CD14-positive monocyte (primary cell): ENCODE results near the gene SEC16B. TPM values are rescaled to one million over a fixed set of nuclear protein-coding genes. Genes with fewer than 3 reads are reported as not detected.

Experiments
- DNase-seq, 3 donors: peaks; one replicate each; pipeline ENCODE4 v3.0.0-alpha.2; 2011 to 2022
- H2AFZ ChIP-seq: 2 replicates; pipeline ENCODE4 v1.6.0; 2012; ENCODE audit warnings: mild to moderate bottlenecking, low read depth, low read length, inconsistent platforms; ENCODE audit not compliant: insufficient read depth, poor library complexity, severe bottlenecking
- H3K27ac ChIP-seq, 2 donors: 1 replicate in 1 of 2; 2 replicates in 1 of 2; pipeline ENCODE4 v1.5.1; 2012 to 2013; ENCODE audit warnings: low read length in 2 of 2, control low read depth in 1 of 2, inconsistent platforms in 1 of 2, low read depth in 1 of 2, mild to moderate bottlenecking in 1 of 2
- H3K27me3 ChIP-seq, 2 donors: one replicate each; pipeline versions ENCODE4 v1.6.0 to v1.6.1; 2011 to 2013; ENCODE audit warnings: low read length in 2 of 2; ENCODE audit not compliant: control insufficient read depth in 2 of 2, insufficient read depth in 2 of 2
- H3K36me3 ChIP-seq, 2 donors: replicated peaks in 1 of 2; 1 replicate in 1 of 2; 2 replicates in 1 of 2; pipeline versions ENCODE4 v1.5.1 to v1.6.1; 2012 to 2013; ENCODE audit warnings: low read length in 2 of 2, control low read depth in 1 of 2, inconsistent platforms in 1 of 2, mild to moderate bottlenecking in 1 of 2; ENCODE audit not compliant: insufficient read depth in 2 of 2, control insufficient read depth in 1 of 2
- H3K4me1 ChIP-seq, 2 donors: 1 replicate in 1 of 2; 2 replicates in 1 of 2; pipeline versions ENCODE4 v1.5.1 to v1.6.1; 2012 to 2013; ENCODE audit warnings: low read length in 2 of 2, control low read depth in 1 of 2, inconsistent platforms in 1 of 2, mild to moderate bottlenecking in 1 of 2, moderate library complexity in 1 of 2; ENCODE audit not compliant: insufficient read depth in 2 of 2, control insufficient read depth in 1 of 2
- H3K4me2 ChIP-seq: replicated peaks from 2 replicates; pipeline ENCODE3; 2012; ENCODE audit warnings: low read length, moderate library complexity, mild to moderate bottlenecking; ENCODE audit not compliant: poor library complexity, severe bottlenecking; ENCODE audit errors: extremely low read depth
- H3K4me3 ChIP-seq, 3 experiments: fragments of 200-600 bp in 1 of 3; sonication (generic) in 1 of 3; replicated peaks in 1 of 3; 1 replicate in 2 of 3; 2 replicates in 1 of 3; pipeline ENCODE4 v1.5.1; 2011 to 2013; ENCODE audit warnings: low read length in 3 of 3, mild to moderate bottlenecking in 3 of 3, control low read depth in 2 of 3, low read depth in 2 of 3, inconsistent platforms in 1 of 3, moderate library complexity in 1 of 3
- H3K79me2 ChIP-seq: 2 replicates; pipeline ENCODE4 v1.6.0; 2012; ENCODE audit warnings: mild to moderate bottlenecking, control low read depth, inconsistent platforms, low read length, moderate library complexity; ENCODE audit not compliant: insufficient read depth
- H3K9ac ChIP-seq: 2 replicates; pipeline ENCODE4 v1.6.0; 2017; ENCODE audit warnings: low read length, mild to moderate bottlenecking; ENCODE audit not compliant: insufficient read depth, poor library complexity, severe bottlenecking
- H3K9me3 ChIP-seq, 2 donors: replicated peaks in 1 of 2; 1 replicate in 1 of 2; 2 replicates in 1 of 2; pipeline versions ENCODE4 v1.5.1 to v1.6.1; 2012 to 2013; ENCODE audit warnings: low read length in 2 of 2, control low read depth in 1 of 2; ENCODE audit not compliant: control insufficient read depth in 1 of 2, insufficient read depth in 1 of 2
- H4K20me1 ChIP-seq: 2 replicates; pipeline ENCODE4 v1.6.0; 2012; ENCODE audit warnings: mild to moderate bottlenecking, low read length, control low read depth, moderate library complexity; ENCODE audit not compliant: insufficient read depth
- H3K27ac Mint-ChIP-seq, 7 donors: one replicate each; pipeline ENCODE4 v1.8.0; 2020; ENCODE audit warnings: mild to moderate bottlenecking in 7 of 7, mixed read lengths in 7 of 7, moderate library complexity in 6 of 7, inconsistent platforms in 2 of 7
- H3K27me3 Mint-ChIP-seq, 3 donors: one replicate each; pipeline ENCODE4 v1.8.0; 2021 to 2022; ENCODE audit warnings: low read depth in 3 of 3, mild to moderate bottlenecking in 3 of 3, mixed read lengths in 3 of 3, moderate library complexity in 3 of 3, inconsistent platforms in 1 of 3
- H3K36me3 Mint-ChIP-seq, 2 donors: one replicate each; pipeline ENCODE4 v1.8.0; 2020; ENCODE audit warnings: mixed read lengths in 2 of 2, inconsistent platforms in 1 of 2, mild to moderate bottlenecking in 1 of 2
- H3K4me1 Mint-ChIP-seq: one replicate; pipeline ENCODE4 v1.8.0; 2020; ENCODE audit warnings: mild to moderate bottlenecking, mixed read lengths
- H3K4me3 Mint-ChIP-seq, 2 donors: one replicate each; pipeline ENCODE4 v1.8.0; 2020; ENCODE audit warnings: mild to moderate bottlenecking in 2 of 2, mixed read lengths in 2 of 2, moderate library complexity in 1 of 2
- H3K9me3 Mint-ChIP-seq, 7 donors: one replicate each; pipeline ENCODE4 v1.8.0; 2020 to 2022; ENCODE audit warnings: mixed read lengths in 7 of 7, mild to moderate bottlenecking in 6 of 7, moderate library complexity in 6 of 7, inconsistent platforms in 2 of 7
- WGBS: methylation state at CpG from one replicate; pipeline ENCODE4 v1.1.5; 2013; ENCODE audit warnings: missing lambda C conversion rate; ENCODE audit not compliant: insufficient coverage; 5-methylcytosine and 5-hydroxymethylcytosine counted together
- intact Hi-C, 2 donors: fragments of 100-400 bp; cut with micrococcal nuclease; formaldehyde crosslinking; loops; one replicate each; pipeline versions ENCODE4 v1.15.0 to v1.15.1; 2023
- polyA plus RNA-seq, 3 donors: library from polyadenylated mRNA; depleted of rRNA in 1 of 3; unstranded in 2 of 3; stranded (reverse) in 1 of 3; fragments of 300-500 nt in 2 of 3; fragments of >200 nt in 1 of 3; fragmentation: Illumina TruSeq in 2 of 3; gene quantifications; 1 replicate in 2 of 3; 2 replicates in 1 of 3; pipeline ENCODE4 v1.2.3, GENCODE V29; 2012 to 2021
- TF ChIP-seq, protein P1 (sequence below): fragments of 200-600 bp; IDR thresholded peaks from one replicate; pipeline ENCODE4 v1.8.0; 2022; ENCODE audit warnings: antibody characterized with exemption, mild to moderate bottlenecking

Gene SEC16B
- polyA plus RNA-seq, 3 donors = 0.10 to 2.0 TPM; not detected in 1

GRCh38 chr1:177934927-177935326 is 34.9 kb downstream of the SEC16B start:
- H3K27me3 ChIP-seq = no peaks in the 10 kb centered on the region
- no peak overlapping the region for H3K4me2 ChIP-seq
- H3K36me3 ChIP-seq = no peaks in the 10 kb centered on the region
- intact Hi-C loops = no loop called here
- peaks cover 0 to 3% (median 0%) of the 10 kb centered on the region in 3 donors for H3K27me3 Mint-ChIP-seq
- no peaks in the 10 kb centered on the region for H3K36me3 Mint-ChIP-seq
- H3K4me3 Mint-ChIP-seq = no peak overlapping the region
- H3K79me2 ChIP-seq = no peaks in the 10 kb centered on the region
- no peak overlapping the region for H2AFZ ChIP-seq
- no peak overlapping the region for H3K27ac Mint-ChIP-seq
- H3K9me3 ChIP-seq = no peaks in the 10 kb centered on the region
- H3K4me1 Mint-ChIP-seq = peaks cover 12% of the 10 kb centered on the region
- TF ChIP-seq, protein P1, sequence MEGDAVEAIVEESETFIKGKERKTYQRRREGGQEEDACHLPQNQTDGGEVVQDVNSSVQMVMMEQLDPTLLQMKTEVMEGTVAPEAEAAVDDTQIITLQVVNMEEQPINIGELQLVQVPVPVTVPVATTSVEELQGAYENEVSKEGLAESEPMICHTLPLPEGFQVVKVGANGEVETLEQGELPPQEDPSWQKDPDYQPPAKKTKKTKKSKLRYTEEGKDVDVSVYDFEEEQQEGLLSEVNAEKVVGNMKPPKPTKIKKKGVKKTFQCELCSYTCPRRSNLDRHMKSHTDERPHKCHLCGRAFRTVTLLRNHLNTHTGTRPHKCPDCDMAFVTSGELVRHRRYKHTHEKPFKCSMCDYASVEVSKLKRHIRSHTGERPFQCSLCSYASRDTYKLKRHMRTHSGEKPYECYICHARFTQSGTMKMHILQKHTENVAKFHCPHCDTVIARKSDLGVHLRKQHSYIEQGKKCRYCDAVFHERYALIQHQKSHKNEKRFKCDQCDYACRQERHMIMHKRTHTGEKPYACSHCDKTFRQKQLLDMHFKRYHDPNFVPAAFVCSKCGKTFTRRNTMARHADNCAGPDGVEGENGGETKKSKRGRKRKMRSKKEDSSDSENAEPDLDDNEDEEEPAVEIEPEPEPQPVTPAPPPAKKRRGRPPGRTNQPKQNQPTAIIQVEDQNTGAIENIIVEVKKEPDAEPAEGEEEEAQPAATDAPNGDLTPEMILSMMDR = no peak
- no peak overlapping the region for H3K9ac ChIP-seq
- H4K20me1 ChIP-seq = no peaks in the 10 kb centered on the region
- DNase-seq = no peak
- H3K4me1 ChIP-seq = peaks cover 0 to 3% of the 10 kb centered on the region in 2 donors
- WGBS = no CpG with 5 or more reads among the region's 3 CpGs
- H3K9me3 Mint-ChIP-seq = no peaks in the 10 kb centered on the region
- H3K4me3 ChIP-seq = no peak overlapping the region
- H3K27ac ChIP-seq = no peak overlapping the region

DNA sequence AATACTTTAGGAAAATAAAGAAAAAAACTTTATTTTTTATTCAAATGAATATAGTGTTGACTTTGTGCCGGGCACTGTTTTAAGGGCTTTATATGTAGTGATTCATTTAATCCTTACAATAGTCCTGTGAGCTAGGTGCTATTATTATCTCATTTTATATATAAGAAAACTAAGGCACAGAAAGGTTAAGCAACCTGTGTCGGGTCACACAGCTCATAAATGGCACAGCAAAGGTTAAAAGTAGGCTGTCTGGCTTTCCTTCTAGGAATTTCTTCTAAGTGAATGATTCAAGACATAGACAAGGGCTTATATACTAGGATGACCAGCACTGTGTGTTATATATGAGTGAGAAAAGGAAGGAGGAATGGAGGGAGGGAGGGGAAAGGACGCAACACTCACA is 35.4 kb downstream of the SEC16B start:
- TF ChIP-seq, protein P1 = no peak
- Mint-ChIP-seq H3K27me3 (peaks cover 0 to 3% (median 0%) of the 10 kb centered on the region in 3 donors), H3K27ac (no peak overlapping the region), H3K4me1 (peaks cover 15% of the 10 kb centered on the region), H3K36me3 (no peaks in the 10 kb centered on the region), H3K9me3 (no peaks in the 10 kb centered on the region), H3K4me3 (no peak overlapping the region)
- no peaks in the 10 kb centered on the region for H3K36me3 ChIP-seq
- no peaks in the 10 kb centered on the region for H3K9me3 ChIP-seq
- DNase-seq = no peak
- no peak overlapping the region for H3K27ac ChIP-seq
- H3K9ac ChIP-seq = no peak overlapping the region
- H3K4me3 ChIP-seq = no peak overlapping the region
- H3K79me2 ChIP-seq = no peaks in the 10 kb centered on the region
- intact Hi-C loops = no loop called here
- peaks cover 0 to 3% of the 10 kb centered on the region in 2 donors for H3K4me1 ChIP-seq
- whole genome bisulfite sequencing = 80% methylated on average over 1 of the region's 3 CpGs
- no peak overlapping the region for H3K4me2 ChIP-seq
- H3K27me3 ChIP-seq = no peaks in the 10 kb centered on the region
- H2AFZ ChIP-seq = no peak overlapping the region
- H4K20me1 ChIP-seq = no peaks in the 10 kb centered on the region
